ENCODE results near the gene ATP5ME. TPM values are rescaled to one million over a fixed set of nuclear protein-coding genes. Genes with fewer than 3 reads are reported as not detected.
A peak's percentile ranks its signal among the peaks of the same experiment; 100 is the strongest.

Gene ATP5ME, protein sequence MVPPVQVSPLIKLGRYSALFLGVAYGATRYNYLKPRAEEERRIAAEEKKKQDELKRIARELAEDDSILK
- total RNA-seq (ENCODE audit: low replicate concordance), result 95.1 and 114 TPM in 2 replicates

DNA sequence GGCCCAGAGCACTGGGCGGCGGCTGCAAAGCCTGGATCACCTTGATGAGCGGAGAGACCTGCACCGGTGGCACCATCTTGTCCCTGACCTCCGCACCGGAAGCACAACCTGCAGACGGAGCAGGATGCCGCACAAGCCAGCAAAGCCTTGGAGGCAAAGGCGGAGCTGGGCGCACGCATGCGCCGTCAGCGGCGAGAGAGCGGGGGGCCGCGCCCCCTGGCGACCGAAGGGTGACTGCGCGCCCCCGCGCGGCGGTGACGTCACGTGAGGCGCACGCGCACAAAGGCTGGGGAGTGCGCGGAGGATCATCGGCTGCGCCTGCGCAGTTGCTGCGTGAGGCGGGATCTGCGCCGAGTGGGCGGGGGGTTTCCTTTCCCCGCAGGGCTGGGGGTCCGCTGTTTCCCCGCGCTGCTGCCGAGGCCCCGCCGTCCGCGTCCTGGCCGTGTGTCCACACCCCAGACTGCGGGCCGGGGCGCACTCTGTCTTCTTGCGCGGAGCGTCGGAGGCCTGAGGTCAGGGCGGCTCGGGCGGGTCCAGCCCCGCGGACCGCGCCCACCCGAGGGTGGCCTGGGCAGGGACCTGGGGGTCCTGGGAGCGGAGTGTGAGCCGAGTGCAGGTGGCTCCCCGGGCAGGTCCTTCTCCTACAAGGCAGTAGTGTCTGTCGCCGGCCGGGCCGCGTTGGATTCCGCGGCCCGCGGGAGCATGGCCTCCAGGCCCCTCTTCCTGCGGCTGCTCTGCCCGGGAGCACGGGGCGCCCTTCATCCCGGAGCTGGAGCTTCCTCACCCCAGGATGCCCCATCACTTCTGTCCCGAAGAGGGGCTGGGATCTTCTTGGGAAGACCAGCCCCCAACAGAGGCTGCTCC lies at the start of gene ATP5ME, which contains the start of gene MYL5:
TSS of gene ATP5ME (minus strand) at position 105 of the 864 bp plus-strand sequence. CDS start at position 76, 29 bp downstream.
TSS of gene MYL5 (plus strand) at position 371 of the 864 bp plus-strand sequence. CDS start 3,485 bp downstream, outside the sequence.
- Histone ChIP-seq H3K36me3 (no peaks in the 10 kb centered on the region), H3K79me2 (ENCODE audit: low read depth) (peaks cover 10% of the 10 kb centered on the region), H3K9ac (peak within 1 kb of the TSS; percentile 83), H3F3A (ENCODE audit: low read depth) (no peaks in the 10 kb centered on the region), H4K20me1 (ENCODE audit: low read depth) (no peaks in the 10 kb centered on the region), H3K27ac (no peak within 1 kb of the TSS), H3K4me1 (peaks cover 4% of the 10 kb centered on the region), H3K4me2 (peak within 1 kb of the TSS; percentile 85), H2AFZ (replicated peaks) (no peak within 1 kb of the TSS), H3K9me3 (ENCODE audit: low read depth) (no peaks in the 10 kb centered on the region), H3K4me3 (peak within 1 kb of the TSS; percentile 86), H3K27me3 (no peaks in the 10 kb centered on the region)
- H3K27me3 Mint-ChIP-seq (ENCODE audit: insufficient read depth, low read depth), result no peaks in the 10 kb centered on the region
- DNase-seq (ENCODE audit: low spot score), result peak; percentile 97
- peaks cover 6% of the 10 kb centered on the region for H3K4me1 Mint-ChIP-seq
- no peak within 1 kb of the TSS for H3K27ac Mint-ChIP-seq
- H3K9me3 Mint-ChIP-seq, result no peaks in the 10 kb centered on the region
- H3K36me3 Mint-ChIP-seq, result peaks cover 14% of the 10 kb centered on the region
- TF ChIP-seq, protein P1, sequence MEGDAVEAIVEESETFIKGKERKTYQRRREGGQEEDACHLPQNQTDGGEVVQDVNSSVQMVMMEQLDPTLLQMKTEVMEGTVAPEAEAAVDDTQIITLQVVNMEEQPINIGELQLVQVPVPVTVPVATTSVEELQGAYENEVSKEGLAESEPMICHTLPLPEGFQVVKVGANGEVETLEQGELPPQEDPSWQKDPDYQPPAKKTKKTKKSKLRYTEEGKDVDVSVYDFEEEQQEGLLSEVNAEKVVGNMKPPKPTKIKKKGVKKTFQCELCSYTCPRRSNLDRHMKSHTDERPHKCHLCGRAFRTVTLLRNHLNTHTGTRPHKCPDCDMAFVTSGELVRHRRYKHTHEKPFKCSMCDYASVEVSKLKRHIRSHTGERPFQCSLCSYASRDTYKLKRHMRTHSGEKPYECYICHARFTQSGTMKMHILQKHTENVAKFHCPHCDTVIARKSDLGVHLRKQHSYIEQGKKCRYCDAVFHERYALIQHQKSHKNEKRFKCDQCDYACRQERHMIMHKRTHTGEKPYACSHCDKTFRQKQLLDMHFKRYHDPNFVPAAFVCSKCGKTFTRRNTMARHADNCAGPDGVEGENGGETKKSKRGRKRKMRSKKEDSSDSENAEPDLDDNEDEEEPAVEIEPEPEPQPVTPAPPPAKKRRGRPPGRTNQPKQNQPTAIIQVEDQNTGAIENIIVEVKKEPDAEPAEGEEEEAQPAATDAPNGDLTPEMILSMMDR (IDR thresholded peaks at IDR 0.05), result peak; percentile 94
- no peak for TF ChIP-seq EZH2 (IDR thresholded peaks at IDR 0.05)
- peak within 1 kb of the TSS; percentile 92 for H3K4me3 Mint-ChIP-seq

DNA sequence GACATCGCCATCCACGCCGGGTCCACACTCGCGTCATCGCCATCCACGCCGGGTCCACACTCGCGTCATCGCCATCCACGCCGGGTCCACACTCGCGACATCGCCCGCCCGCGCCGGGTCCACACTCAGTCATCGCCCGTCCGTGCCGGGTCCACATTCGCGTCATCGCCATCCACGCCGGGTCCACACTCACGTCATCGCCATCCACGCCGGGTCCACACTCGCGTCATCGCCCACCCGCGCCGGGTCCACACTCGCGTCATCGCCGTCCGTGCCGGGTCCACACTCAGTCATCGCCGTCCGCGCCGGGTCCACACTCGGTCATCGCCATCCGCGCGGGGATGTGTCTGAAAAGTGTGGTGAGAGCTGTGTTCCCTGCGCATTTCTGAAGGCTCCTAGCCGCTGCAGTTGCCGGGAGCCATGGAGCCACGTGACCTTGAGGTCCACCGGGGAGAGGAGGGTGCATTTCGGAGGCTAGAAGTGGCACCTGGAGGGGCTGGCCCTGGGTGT lies 48.8 kb upstream of the ATP5ME start:
- Mint-ChIP-seq H3K4me3 (no peak overlapping the region), H3K36me3 (peaks cover 48% of the 10 kb centered on the region)
- H3K79me2 ChIP-seq (ENCODE audit: low read depth), result peaks cover 95% of the 10 kb centered on the region

DNA sequence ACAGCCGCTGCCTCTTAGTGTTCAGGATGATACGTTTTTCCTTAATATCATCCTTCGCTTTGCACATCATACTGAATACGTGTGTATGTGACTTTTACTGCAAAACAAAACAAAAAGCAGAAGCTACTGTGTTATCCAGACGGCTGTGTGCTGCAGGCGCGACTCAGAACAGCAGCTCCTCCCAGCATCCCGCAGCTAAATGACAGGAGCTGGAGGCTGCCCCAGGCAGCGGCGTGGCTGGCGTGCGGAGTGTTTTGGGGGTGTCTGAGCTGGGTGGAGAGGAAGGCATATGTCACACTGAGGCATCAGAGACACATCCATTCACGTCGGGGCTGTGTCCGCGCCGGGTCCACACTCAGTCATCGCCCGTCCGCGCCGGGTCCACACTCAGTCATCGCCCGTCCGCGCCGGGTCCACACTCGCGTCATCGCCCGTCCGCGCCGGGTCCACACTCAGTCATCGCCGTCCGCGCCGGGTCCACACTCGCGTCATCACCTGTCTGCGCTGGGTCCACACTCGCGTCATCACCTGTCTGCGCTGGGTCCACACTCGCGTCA lies 48.2 kb upstream of the ATP5ME start:
- Histone ChIP-seq H3K4me3 (no peak overlapping the region), H3K4me1 (no peaks in the 10 kb centered on the region), H2AFZ (replicated peaks) (no peak overlapping the region), H3F3A (ENCODE audit: low read depth) (no peaks in the 10 kb centered on the region), H4K20me1 (ENCODE audit: low read depth) (peaks cover 91% of the 10 kb centered on the region), H3K36me3 (no peaks in the 10 kb centered on the region), H3K9me3 (ENCODE audit: low read depth) (no peaks in the 10 kb centered on the region), H3K79me2 (ENCODE audit: low read depth) (peaks cover 95% of the 10 kb centered on the region), H3K4me2 (no peak overlapping the region), H3K9ac (no peak overlapping the region), H3K27ac (no peak overlapping the region), H3K27me3 (no peaks in the 10 kb centered on the region)
- TF ChIP-seq, protein P1 (IDR thresholded peaks at IDR 0.05), result no peak
- no peak for TF ChIP-seq EZH2phosphoT487 (IDR thresholded peaks at IDR 0.05)
- no peak for TF ChIP-seq EZH2 (IDR thresholded peaks at IDR 0.05)
- H3K4me3 Mint-ChIP-seq, result no peak overlapping the region
- DNase-seq (ENCODE audit: low spot score), result no peak
- H3K27me3 Mint-ChIP-seq (ENCODE audit: insufficient read depth, low read depth), result peaks cover 4% of the 10 kb centered on the region
- no peak overlapping the region for H3K27ac Mint-ChIP-seq
- H3K4me1 Mint-ChIP-seq, result peaks cover 16% of the 10 kb centered on the region
- H3K9me3 Mint-ChIP-seq, result peaks cover 26% of the 10 kb centered on the region
- peaks cover 53% of the 10 kb centered on the region for H3K36me3 Mint-ChIP-seq

More for the DNA sequence above, 48.8 kb upstream of the ATP5ME start:
- Histone ChIP-seq H4K20me1 (ENCODE audit: low read depth) (peaks cover 91% of the 10 kb centered on the region), H3K4me3 (no peak overlapping the region), H3K27me3 (no peaks in the 10 kb centered on the region), H3K4me1 (no peaks in the 10 kb centered on the region), H3F3A (ENCODE audit: low read depth) (no peaks in the 10 kb centered on the region), H3K36me3 (no peaks in the 10 kb centered on the region), H3K27ac (no peak overlapping the region), H3K9ac (no peak overlapping the region), H3K9me3 (ENCODE audit: low read depth) (no peaks in the 10 kb centered on the region), H3K4me2 (no peak overlapping the region), H2AFZ (replicated peaks) (no peak overlapping the region)
- Mint-ChIP-seq H3K27ac (no peak overlapping the region), H3K9me3 (peaks cover 22% of the 10 kb centered on the region), H3K27me3 (ENCODE audit: insufficient read depth, low read depth) (peaks cover 4% of the 10 kb centered on the region), H3K4me1 (peaks cover 11% of the 10 kb centered on the region)
- DNase-seq (ENCODE audit: low spot score), result no peak
- TF ChIP-seq EZH2 (IDR thresholded peaks at IDR 0.05) (no peak), EZH2phosphoT487 (IDR thresholded peaks at IDR 0.05) (no peak)
- TF ChIP-seq, protein P1 (IDR thresholded peaks at IDR 0.05), result no peak
